Measurements from ENCODE around the gene CEACAM18.
"Not testable (repeated sequence)": the region's sequence is repeated elsewhere in the genome, so short reads cannot be mapped to it uniquely, and the experiment has no call there.

CEACAM18 gene

DNA sequence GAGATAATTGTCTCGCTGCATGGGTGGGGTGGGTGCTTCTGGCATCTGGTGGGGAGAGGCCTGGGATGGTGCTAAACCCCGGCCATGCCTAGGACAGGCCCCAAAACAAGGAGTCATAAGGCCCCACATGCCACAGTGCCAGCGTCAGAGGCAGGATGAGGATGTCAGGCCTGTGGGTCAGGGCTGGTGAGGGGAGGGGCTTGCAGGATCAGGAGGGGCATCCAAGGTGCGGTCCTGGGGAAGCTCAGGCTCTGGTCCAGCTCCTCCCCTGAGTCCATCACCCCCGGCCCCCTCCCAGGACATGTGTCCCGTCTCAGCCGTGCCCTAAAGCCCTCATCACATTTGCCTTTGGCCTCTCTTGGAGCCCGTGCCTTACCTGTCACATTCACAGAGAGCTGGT, 22.6 kb downstream of the CEACAM18 start:
- DNase-seq, result not testable (repeated sequence)

DNA sequence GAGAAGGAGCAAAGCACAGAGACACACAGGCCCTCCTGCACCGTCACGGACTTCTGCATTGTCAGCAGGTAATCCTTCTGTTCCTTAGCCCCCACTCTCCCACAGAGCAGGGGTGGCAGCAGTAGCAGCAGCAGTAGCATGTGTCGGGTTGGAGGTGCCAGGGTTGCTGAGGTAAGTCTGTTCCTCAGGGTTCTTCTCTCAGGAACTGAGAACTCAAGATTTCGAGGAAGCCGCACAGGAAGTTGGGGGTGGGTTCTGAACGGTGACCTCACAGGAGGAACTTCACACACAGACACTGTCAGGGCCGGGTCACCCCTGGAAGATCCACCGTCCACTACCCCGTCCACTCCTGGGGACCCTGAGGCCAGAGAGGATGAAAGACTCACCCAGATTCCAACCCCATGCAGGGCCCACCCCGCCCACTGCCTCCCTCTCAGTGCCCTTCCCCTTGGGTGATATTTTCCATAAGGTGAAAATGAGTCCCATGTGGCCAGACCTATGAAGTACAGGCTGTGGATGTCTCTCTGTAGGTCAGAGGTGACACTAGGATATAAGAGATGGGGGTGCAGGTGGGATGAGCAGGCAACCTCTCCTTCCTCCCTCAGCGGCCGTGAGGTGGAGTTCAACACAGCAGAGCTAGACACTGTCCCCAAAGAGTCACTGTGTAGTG, 23.4 kb downstream of the CEACAM18 start, which contains the start of gene SIGLEC12:
TSS of gene SIGLEC12 (minus strand) at position 207 of the 670 bp plus-strand sequence. CDS start at position 140, 67 bp downstream.
- DNase-seq, result no peak

DNA sequence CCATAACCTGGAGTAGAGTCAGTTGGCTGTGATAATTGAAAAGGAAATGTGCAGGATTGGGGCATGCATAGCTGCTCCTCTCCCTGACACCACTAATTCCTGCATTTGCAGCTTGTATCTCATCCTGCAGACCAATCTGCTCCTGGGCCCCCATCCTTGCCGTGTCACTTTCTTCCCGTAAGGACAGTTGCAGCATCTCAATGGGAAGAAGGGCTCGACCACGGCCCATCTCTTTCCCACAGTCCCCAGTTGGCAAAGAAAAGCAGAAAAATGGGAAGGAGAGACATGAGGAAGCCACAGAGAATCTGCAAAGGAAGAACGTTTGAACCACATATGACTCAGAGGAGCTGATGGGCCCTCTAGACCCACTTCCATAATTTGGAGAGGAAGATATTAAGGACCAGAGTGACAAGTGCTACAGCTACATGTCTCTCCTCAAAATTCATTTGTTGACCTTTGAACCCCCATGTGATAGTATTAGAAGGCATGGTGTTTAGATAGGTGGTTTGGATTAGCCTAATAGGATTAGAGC, 25.0 kb downstream of the CEACAM18 start:
- DNase-seq, result no peak

DNA sequence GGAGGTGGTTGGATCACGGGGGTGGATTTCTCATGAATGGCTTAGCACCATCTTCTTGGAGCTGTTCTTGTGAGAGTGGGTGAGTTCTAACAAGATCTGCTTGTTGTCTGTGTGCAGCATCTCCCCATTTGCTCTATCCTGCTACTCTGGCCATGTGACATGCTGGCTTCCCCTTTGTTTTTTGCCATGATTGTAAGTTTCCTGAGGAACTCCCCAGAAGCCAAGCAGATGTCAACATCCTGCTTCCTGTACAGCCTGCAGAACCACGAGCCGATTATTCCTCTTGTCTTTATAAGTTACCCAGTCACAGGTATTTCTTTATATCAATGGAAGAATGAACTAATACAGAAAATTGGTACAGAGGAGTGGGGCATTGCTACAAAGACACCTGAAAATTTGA, 25.6 kb downstream of the CEACAM18 start:
- no peak for DNase-seq

DNA sequence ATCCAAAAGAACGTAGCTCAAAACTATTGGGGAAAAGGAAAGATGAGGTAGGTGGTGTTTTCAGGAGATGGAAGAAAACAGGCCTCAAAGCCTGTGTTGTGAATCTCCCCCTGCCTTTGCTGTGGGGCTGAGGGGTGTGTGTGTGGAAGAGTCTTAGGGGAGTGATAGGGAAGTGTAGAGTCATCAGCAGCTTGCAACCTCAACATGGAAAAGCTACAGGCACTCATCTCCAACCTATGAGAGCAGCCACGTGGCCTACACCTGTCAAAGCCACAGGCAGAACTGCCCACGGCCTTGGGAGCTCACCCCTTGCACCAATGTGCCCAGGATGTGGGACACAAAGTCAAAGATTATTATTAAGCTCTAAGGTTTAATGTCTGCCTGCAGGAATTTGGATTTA, 27.6 kb downstream of the CEACAM18 start:
- no peak for DNase-seq

DNA sequence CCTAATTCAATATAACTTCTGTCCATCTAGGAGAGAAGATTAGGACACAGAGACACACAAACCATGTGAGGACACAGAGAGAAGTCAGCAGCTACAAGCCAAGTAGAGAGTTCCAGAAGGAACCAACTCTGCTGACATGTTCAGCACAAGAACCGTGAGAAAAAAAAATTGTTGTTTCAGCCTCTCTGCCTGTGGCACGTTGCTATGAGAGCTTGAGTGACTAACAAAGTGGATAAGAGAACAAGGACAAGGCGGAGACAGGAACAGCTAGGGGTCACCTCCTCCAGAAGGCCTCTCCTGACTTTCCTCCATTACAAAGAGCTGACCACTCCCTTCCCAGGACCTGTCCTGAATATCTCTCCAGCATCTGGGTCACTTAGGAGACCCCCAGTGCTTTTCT, 28.9 kb downstream of the CEACAM18 start:
- no peak for DNase-seq

DNA sequence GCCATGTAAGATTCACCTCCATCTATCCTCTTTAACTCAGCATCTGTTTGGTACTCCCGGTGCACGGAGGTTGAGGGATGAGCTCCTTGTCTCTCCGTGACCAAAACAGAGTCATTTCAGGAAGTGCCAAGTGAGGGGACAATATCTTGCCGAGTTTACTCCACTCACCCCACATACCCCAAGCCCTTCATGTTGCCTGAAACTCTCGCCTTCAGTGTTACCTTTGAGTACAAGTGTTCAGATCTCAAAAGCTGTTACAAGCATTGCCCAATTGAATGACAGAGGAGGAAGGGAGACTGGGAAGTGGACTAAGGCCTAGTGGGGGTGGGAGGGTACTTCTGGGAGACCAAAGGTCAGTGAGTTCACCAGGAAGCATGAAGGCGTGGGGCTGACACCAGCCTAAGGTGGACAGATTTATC, 29.3 kb downstream of the CEACAM18 start:
- DNase-seq, result no peak

DNA sequence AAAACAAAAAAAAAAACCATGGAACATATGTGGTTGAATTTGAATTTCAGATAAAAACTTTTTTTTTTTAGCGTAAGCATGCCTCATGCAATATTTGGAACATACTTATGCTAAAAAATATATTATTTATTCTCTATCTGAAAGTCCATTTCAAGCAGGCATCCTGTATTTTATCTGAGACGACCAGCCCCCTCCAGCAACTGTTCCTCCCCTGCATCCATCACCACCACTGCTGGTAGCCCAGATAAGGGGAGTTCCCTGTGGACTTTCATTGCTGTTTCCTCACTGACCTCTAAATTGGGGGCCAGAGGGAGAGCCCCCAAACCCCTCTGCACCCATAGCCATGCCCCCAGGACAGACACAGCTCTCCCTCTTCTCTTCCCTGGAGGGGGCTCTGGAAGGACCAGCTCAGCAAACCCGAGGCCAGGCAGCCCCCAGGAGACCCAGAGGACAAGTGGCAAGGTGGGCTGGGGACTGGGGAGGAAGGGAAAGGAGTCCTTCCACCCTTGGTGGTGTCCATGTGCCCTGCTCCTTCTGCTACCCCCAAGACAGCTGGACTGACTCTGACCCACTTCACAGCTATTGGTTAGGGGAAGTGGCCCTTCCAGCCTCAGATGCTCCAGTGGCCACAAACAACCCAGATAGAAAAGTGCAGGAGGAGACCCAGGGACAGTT, 29.9 kb downstream of the CEACAM18 start:
- no peak for DNase-seq

DNA sequence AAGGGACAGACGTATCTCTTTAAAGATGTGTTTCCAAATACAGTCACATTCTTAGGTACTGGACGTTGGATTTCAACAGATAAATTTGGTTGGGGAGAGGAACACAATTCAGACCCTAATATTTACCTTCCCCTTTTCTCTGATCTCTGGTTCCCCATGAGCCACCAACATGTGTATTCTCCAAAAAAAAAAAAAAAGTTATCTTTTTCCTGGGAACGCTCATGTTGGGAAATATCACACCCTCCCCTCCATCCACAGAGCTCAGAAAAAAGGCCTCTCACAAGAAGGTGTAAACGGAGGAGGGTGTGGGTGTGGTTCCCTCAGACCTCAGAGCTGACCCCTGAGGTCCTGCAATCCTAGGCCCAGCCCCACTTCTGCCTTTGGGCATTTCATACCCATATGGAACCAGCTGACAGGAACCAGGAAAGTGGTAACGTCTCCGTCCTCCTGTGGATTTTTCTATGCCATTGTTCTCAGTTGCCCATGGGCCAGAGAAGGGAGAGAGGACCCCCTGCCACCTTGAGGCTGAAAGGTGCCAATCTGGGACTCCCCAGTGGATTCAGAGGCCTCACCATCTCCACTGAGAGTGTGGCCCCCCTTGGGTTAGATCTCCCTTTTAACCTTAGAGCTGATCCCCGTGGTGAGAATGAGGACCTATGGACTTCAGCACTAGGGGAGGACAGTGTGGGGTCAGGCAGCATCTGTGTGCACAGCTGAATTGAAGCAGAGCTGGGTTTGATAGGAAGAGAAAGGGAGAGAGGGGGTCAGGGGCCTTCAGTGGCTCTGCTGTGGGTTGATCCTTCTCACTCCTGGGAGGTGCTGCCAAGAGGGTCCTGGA, 31.7 kb downstream of the CEACAM18 start:
- DNase-seq, result no peak

DNA sequence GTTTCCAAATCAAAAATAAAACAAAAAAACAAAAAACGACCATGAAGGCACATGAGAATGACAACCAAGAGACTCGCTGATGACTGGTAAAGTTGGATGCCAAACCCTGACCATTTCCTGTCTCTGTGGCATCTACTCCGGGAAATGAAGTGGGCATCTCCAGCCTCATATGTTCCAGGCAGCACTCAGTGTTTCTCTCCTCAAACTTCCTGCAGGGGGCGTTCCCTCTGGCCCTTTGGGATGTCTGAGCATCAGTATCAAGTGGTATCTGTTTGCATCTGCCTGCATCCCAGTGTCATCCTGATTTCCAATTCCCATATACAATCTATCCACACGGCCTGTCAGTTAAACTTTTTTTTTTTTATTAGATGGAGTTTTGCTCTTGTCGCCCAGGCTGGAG, 33.0 kb downstream of the CEACAM18 start:
- peak; percentile 5 for DNase-seq

DNA sequence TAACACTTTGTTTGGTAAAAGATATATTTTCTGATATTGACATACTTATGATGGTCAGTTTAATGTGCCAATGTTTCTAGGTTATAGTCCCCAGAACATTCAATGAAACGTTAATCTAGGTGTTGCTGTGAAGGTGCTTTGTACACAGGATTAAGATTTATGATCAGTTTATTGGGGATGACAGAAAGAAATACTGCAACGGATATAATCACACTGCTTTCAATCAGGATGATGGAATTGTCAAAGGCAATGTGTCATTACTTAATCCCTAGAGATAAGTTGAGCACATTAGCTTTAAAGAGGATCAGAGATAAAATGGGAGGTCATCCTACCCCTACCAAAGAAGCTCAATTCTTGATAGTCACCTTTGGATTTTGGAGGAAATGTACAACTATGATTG, 35.6 kb downstream of the CEACAM18 start:
- no peak for DNase-seq

DNA sequence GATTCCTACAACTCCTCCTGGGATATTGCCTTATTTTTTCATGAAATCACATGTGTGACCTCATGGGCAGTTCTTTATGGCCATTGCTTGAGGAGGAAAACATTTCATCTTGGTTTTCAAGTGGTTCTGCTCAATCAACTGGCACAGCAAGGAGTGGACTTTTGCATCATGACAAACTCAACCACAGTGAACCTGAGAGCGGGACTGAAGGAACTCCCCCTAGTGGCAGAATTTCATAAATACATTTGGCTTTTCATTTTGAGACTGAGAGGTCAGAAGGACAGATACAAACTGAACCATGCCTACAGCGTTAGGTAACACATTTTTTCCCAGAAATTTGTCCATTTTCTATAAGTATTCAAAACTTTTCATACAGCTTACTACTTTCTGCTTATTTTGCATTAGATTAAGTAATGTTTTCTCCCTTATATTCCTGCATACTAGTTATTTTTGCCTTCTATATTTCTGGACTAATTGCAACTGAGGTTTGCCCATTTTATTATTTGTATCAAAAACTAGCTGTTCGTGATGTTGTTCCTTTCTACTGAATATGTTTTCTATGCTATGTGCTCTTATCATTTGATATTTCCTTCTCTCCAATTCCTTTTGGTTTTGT, 36.6 kb downstream of the CEACAM18 start:
- DNase-seq, result peak; percentile 35

DNA sequence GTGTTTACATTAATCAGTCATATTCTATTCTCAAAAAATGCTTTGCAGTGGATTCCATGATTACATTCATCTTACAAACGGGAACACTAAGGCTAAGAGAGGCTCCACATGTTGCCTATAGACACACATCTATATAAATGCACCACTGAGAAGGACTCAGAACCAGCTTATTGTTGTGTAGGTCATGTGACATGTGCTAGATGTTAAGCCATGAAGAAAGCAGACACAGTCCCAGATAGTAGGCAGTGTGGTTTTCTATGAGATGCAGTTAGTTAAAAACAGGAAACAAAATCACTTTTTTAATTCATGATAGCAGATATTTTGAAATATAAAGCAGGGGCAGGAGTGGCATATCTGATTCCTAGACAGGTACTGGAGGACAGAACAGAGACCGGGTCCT, 42.4 kb downstream of the CEACAM18 start:
- no peak for DNase-seq

DNA sequence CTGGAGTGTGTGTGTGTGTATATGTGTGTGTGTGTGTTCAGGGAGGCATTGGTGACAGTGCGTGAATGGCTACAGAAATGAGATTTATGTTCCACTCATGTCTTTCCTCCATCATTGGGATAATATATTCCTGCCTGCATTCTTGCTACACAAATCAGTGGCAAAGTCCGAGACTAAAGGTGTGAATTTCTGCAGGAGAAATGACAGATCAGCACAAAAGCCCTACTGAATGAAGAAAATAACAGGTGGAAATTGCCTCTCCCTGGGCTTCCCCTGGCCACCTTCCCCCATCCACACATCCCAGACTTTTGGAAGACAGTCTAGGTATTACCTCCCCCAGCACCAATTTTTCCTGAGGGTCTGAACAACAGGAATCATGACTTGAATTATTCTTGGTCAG, 43.0 kb downstream of the CEACAM18 start:
- DNase-seq, result no peak

DNA sequence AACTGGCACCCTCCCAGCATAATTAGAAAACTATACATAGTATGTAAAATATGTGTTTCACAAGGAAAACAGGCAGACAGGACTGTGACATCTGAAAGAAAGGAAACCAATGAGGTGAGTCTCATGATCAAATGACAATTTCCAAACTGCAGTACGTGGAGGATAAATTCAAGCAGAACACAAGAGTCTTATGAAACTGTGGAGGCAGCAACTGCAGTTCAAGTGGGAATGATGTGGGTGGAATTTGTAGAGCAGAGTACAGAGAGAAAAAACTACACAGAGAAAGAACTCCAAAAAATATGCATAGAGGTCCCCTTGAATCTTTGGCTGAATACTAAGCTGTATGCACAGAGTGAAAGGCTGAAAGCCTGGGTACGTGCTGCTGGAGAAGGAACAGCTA, 43.4 kb downstream of the CEACAM18 start:
- no peak for DNase-seq

DNA sequence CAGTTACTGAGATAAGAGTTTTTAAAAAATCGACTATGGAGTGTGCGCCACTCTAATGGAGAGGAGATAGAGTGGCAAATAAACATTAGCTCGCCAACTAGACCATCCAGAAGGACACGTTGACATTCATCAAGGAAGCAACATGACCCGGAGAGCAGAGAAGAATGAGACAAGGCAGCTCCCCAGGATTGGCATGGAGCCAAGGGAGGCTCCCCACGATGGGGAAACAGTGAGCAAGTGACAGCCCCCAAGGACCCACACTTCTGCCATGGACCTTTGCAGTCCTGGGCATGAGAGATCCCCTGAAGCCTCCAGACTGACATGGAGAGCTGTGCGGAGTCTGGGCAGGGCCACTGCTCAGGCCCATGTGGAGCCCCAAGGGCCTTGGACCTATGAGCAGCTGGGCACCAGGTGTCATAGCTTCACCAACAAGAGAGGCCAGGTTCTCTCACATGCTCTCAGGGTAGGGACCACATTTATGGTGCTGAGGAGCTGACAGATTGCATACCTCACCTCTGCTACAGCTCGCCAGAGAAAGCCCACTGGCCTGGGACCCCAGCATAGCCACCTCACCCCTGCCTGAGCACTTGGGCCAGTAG, 46.4 kb downstream of the CEACAM18 start:
- DNase-seq, result no peak

DNA sequence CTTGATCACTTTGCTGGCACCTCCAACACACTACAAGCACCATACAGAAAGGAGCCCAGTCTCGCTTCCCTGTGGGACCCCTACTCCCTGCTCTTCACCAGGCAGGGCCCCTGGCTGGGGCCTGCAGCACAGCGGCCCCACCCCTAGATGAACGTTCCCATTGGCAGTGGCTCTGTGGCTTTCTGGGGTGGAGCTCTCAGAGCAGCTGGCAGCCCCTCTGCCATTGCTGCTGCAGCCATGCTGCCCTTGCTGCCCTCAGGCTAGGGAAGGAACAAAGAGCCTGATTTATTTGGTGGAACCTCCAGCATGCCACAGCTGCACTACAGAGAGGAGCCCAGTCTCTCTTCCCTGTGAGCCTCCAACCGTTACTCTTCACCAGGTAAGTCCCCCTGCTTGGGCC, 47.3 kb downstream of the CEACAM18 start:
- DNase-seq, result no peak

DNA sequence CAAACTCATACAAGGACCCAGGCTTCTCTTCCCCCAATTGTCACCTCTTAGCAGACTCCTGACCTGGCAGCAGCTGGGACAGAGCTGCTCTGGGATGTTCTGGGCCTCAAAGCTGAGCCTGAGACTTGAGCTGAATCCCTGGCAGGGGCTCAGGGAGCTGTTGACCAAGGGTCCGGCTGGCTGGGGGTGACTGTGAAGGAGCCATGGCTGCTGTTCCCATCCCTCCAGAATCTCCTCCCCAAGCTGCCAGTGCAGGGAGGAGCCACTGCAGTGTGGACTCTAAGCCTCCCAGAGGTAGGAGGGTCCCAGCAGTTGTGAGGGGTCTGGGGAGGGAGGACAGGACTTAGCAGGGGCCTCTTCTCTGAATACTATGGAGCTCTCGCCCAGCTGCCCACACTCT, 51.0 kb downstream of the CEACAM18 start:
- no peak for DNase-seq

DNA sequence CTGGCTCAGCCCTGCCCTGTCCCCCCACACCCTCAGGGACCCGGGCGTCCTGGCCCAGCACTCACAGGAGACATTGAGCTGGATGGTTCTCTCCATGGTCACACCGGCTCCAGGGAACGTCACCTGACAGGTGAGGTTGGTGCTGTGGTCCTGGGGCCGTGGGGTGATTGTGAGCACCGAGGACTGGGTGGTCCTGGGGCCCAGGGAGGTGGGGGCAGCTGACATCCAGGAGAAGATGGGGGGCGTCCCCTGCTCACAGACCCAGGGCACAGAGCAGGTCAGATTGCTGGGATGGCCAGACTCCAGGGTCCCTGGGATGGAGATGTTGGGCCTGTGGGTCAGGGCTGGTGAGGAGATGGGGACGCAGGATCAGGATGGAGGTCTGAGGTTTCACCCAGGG, 52.3 kb downstream of the CEACAM18 start:
- DNase-seq, result no peak

DNA sequence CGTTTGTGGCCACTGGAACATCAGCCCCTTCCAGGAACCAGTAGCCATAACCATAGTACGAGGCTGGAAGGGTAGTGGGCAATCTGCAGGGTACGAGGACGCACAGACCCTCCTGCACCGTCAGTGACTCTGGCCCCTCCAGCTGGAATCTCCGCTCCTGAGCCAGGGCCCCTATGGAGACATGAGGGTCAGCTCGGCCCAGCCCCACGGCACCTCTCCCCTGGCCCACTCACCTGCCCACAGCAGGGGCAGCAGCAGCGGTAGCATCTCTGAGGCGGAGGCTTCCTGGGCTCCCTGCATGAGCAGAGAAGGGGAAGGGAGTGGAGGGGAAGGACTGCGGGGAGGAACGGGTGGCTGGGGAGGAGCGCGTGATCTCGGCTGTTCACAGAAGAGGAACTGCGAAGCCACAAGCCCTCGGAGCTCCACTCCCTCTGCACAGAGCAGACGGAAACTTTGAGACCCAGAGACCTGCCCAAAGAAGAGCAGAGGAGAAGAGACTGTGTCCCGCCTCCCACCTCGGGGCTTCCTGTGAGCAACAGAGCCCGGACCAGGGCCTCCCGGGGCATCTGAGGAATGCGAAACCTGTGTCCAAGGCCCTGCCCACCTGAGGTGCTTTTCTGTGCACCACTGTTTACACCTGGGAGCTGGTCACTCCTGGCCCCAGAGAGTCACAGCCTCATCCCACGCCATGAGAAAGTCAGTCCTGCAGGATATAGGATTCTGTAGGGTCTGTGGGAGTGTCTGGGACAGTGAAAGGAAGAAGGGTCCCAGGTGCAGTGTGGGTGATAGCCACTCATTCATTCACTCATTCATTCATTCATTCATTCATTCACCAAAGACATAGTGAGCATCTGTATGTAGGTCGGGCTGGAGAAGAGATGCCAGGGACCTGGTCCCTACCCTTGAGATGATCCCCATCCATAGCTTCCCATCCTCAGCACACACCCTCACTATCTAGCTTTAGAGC, 53.3 kb downstream of the CEACAM18 start, which contains the start of gene SIGLEC6:
TSS of gene SIGLEC6 (minus strand) at position 322 of the 967 bp plus-strand sequence. CDS start at position 300, 22 bp downstream.
- DNase-seq, result no peak

DNA sequence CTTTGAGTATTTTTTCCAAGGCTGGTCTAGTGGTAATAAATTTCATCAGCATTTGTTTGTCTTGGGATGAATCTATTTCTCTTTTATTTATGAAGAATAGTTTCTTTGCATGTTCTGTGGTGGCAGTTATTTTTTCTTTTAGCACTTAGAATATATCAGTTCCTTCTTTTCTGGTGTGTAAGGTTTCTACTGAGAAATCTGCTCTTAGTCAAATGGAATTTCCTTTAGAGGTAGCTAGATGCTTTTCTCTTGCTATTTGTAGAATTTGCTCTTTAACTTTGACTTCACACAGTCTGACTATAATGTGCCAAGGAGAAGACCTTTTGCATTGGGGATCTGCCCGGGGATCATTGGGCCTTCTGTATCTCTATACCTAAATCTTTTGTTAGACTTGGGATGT, 57.2 kb downstream of the CEACAM18 start:
- DNase-seq, result no peak

Measured in fibroblast of skin of right biceps (primary cell).